Upper lobe of left lung (tissue), 4 donors: Measurements from ENCODE around the gene RASA3.
A peak's percentile ranks its signal among the peaks of the same experiment; 100 is the strongest.

Experiments used
- EP300 ChIP-seq, 4 donors: sonication (generic); formaldehyde crosslinking; IDR thresholded peaks; one replicate each; pipeline ENCODE4 v1.5.1; 2017; ENCODE audit warnings: antibody characterized with exemption in 4 of 4, control low read depth in 2 of 4
- POLR2A ChIP-seq, 4 donors: fragments of 450-650 bp; IDR thresholded peaks; one replicate each; pipeline ENCODE4 v1.5.1; 2016 to 2017; ENCODE audit warnings: antibody characterized with exemption in 4 of 4, mild to moderate bottlenecking in 2 of 4
- POLR2AphosphoS5 ChIP-seq, 2 donors: sonication (generic); formaldehyde crosslinking; IDR thresholded peaks; one replicate each; pipeline ENCODE4 v1.5.1; 2017; ENCODE audit warnings: antibody characterized with exemption in 2 of 2
- TF ChIP-seq, protein P1 (sequence below), 6 experiments: fragments of 450-650 bp in 4 of 6; fragments of 200-600 bp in 2 of 6; sonication (generic) in 2 of 6; IDR thresholded peaks; one replicate each; pipeline ENCODE4 v1.5.1; 2016 to 2019; ENCODE audit warnings: antibody characterized with exemption in 6 of 6

DNA sequence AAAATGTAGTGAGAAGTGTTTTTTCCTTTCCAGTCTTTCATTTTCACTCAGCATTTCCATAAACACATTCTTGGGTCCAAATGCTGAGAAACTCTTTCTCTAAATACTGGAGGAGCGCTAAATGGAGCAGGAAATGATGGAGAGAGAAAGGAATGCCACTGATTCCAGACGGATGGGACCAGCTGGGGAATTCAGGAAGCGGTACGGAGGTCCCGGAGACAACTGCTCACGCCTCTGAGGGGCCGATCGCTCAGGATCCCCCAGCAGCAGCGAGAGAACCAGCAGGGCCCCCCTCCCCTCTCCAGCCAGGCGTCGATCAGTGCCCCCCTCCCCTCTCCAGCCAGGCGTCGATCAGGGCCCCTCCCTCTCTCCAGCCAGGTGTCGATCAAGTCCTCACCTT lies 13.2 kb downstream of the RASA3 start:
- no peak for TF ChIP-seq EP300 (IDR thresholded peaks at IDR 0.05)
- no peak for TF ChIP-seq POLR2A (IDR thresholded peaks at IDR 0.05)
- TF ChIP-seq, protein P1, sequence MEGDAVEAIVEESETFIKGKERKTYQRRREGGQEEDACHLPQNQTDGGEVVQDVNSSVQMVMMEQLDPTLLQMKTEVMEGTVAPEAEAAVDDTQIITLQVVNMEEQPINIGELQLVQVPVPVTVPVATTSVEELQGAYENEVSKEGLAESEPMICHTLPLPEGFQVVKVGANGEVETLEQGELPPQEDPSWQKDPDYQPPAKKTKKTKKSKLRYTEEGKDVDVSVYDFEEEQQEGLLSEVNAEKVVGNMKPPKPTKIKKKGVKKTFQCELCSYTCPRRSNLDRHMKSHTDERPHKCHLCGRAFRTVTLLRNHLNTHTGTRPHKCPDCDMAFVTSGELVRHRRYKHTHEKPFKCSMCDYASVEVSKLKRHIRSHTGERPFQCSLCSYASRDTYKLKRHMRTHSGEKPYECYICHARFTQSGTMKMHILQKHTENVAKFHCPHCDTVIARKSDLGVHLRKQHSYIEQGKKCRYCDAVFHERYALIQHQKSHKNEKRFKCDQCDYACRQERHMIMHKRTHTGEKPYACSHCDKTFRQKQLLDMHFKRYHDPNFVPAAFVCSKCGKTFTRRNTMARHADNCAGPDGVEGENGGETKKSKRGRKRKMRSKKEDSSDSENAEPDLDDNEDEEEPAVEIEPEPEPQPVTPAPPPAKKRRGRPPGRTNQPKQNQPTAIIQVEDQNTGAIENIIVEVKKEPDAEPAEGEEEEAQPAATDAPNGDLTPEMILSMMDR (IDR thresholded peaks at IDR 0.05): no peak
- peak; percentile 19 to 45 for TF ChIP-seq POLR2AphosphoS5 (IDR thresholded peaks at IDR 0.05)
